HepG2 (cell line): ENCODE measurements around the gene RPL21. TPM values are rescaled to one million over a fixed set of nuclear protein-coding genes. Genes with fewer than 3 reads are reported as not detected.

Experiments used
- ATAC-seq: fragments of 200-7000 bp; cut with Tn5 transposase; 3 replicates; pipeline ENCODE4 v1.9.1; 2020; ENCODE audit warnings: mild to moderate bottlenecking, moderate library complexity
- BruUV-seq: library from RNA; stranded (reverse); fragments of 400-500 nt; replicated peaks from 2 replicates; lab custom pipeline; 2021; lab: Mats Ljungman, UMichigan
- CTCF ChIA-PET: fragments of 300-600 bp; formaldehyde crosslinking; extraction: SDS; loops from one replicate; lab custom pipeline; 2021; ENCODE audit warnings: low total read pairs, inconsistent platforms, low intra/inter-chr PET ratio; lab: Yijun Ruan, JAX
- POLR2A ChIA-PET: fragments of 350-600 bp; sonication (Branson Sonifier 250); formaldehyde crosslinking; loops from one replicate; lab custom pipeline; 2020; ENCODE audit warnings: antibody characterized with exemption, inconsistent platforms; lab: Yijun Ruan, JAX
- DNase-seq: peaks from one replicate; pipeline ENCODE4 v3.0.0-alpha.2; 2015; ENCODE audit warnings: low spot score
- FAIRE-seq: peaks from 3 replicates; lab custom pipeline; 2011; peaks lifted over from hg19 to GRCh38; lab: Jason Lieb, UNC
- H2AFZ ChIP-seq: one replicate; pipeline ENCODE4 v1.6.1; 2011; ENCODE audit warnings: low read length, inconsistent platforms
- H3K27ac ChIP-seq: fragments of 300-600 bp; 3 replicates; pipeline ENCODE4 v1.8.0; 2011; ENCODE audit warnings: mixed run types, mild to moderate bottlenecking, mixed read lengths, low read length, inconsistent platforms; ENCODE audit not compliant: insufficient read depth; ENCODE audit errors: extremely low read length
- H3K27me3 ChIP-seq, 2 experiments: fragments of 200-600 bp in 1 of 2; 2 replicates in 1 of 2; 3 replicates in 1 of 2; pipeline versions ENCODE4 v1.6.0 to v1.8.0; 2011; ENCODE audit warnings: low read length in 2 of 2, mild to moderate bottlenecking in 2 of 2, moderate library complexity in 2 of 2, inconsistent platforms in 1 of 2; ENCODE audit not compliant: insufficient read depth in 2 of 2, control insufficient read depth in 1 of 2
- H3K36me3 ChIP-seq, 2 experiments: fragments of 200-600 bp in 1 of 2; replicated peaks in 1 of 2; 2 replicates in 1 of 2; 3 replicates in 1 of 2; pipeline versions ENCODE4 v1.5.1 to v1.8.0; 2011; ENCODE audit warnings: low read length in 2 of 2, inconsistent platforms in 1 of 2; ENCODE audit not compliant: insufficient read depth in 2 of 2, control insufficient read depth in 1 of 2
- H3K4me1 ChIP-seq: 2 replicates; pipeline ENCODE4 v1.5.1; 2012; ENCODE audit warnings: low read length, inconsistent platforms; ENCODE audit not compliant: insufficient read depth
- H3K4me2 ChIP-seq: 2 replicates; pipeline ENCODE4 v1.6.0; 2011; ENCODE audit warnings: low read depth, low read length, inconsistent platforms
- H3K4me3 ChIP-seq, 3 experiments: fragments of 200-600 bp in 1 of 3; sonication (generic), shearing (Covaris generic) in 1 of 3; replicated peaks in 1 of 3; 2 replicates each; pipeline ENCODE4 v1.5.1; 2011 to 2016; ENCODE audit warnings: low read length in 3 of 3, inconsistent platforms in 2 of 3, low read depth in 2 of 3, mild to moderate bottlenecking in 2 of 3, control low read depth in 1 of 3, mixed read lengths in 1 of 3; ENCODE audit not compliant: insufficient read depth in 1 of 3
- H3K79me2 ChIP-seq: one replicate; pipeline ENCODE4 v1.6.1; 2011; ENCODE audit warnings: low read length, inconsistent platforms; ENCODE audit not compliant: insufficient read depth
- H3K9ac ChIP-seq: 2 replicates; pipeline ENCODE4 v1.6.0; 2011; ENCODE audit warnings: mild to moderate bottlenecking, low read depth, low read length, inconsistent platforms; ENCODE audit not compliant: insufficient read depth
- H3K9me3 ChIP-seq: 2 replicates; pipeline ENCODE4 v1.5.1; 2012; ENCODE audit warnings: mild to moderate bottlenecking, low read length
- H4K20me1 ChIP-seq: 2 replicates; pipeline ENCODE4 v1.6.0; 2011; ENCODE audit warnings: inconsistent platforms, mild to moderate bottlenecking, low read length, moderate library complexity; ENCODE audit not compliant: insufficient read depth
- ARNTL ChIP-seq: sonication (generic); formaldehyde crosslinking; IDR thresholded peaks from 2 replicates; pipeline ENCODE4 v1.4.0; 2020; ENCODE audit warnings: mild to moderate bottlenecking, missing genetic modification reagents
- ATF1 ChIP-seq: IDR thresholded peaks from 2 replicates; pipeline ENCODE4 v1.6.1; 2016; ENCODE audit warnings: mild to moderate bottlenecking, control low read depth
- EHMT2 ChIP-seq: fragments of 200-600 bp; sonication (generic); IDR thresholded peaks from 2 replicates; pipeline ENCODE4 v1.7.0; 2017; ENCODE audit warnings: antibody characterized with exemption, low read depth, low read length, borderline replicate concordance
- FOSL2 ChIP-seq: sonication (generic); formaldehyde crosslinking; IDR thresholded peaks from 2 replicates; pipeline ENCODE4 v1.4.0; 2020; ENCODE audit warnings: missing genetic modification reagents
- IRF9 ChIP-seq: sonication (generic); formaldehyde crosslinking; IDR thresholded peaks from 2 replicates; pipeline ENCODE4 v1.8.0; 2022; ENCODE audit warnings: missing genetic modification reagents, mild to moderate bottlenecking, borderline replicate concordance
- KMT2A ChIP-seq: sonication (generic); formaldehyde crosslinking; IDR thresholded peaks from 2 replicates; pipeline ENCODE4 v1.4.0; 2020; ENCODE audit warnings: missing genetic modification reagents
- RARA ChIP-seq: IDR thresholded peaks from 2 replicates; pipeline ENCODE4 v1.6.1; 2016; ENCODE audit warnings: missing genetic modification reagents, missing compliant biosample characterization
- ZC3H4 ChIP-seq: sonication (generic); formaldehyde crosslinking; IDR thresholded peaks from 2 replicates; pipeline ENCODE4 v1.4.0; 2020; ENCODE audit warnings: missing genetic modification reagents, borderline replicate concordance
- ZNF329 ChIP-seq: sonication (generic); formaldehyde crosslinking; IDR thresholded peaks from 2 replicates; pipeline ENCODE4 v1.9.0; 2021; ENCODE audit warnings: low read depth, mild to moderate bottlenecking, missing genetic modification reagents
- WGBS: methylation state at CpG from one replicate; pipeline ENCODE4 v1.1.6; 2017; ENCODE audit warnings: low lambda C conversion rate; 5-methylcytosine and 5-hydroxymethylcytosine counted together
- in situ Hi-C: cut with HindIII; loops from 2 replicates; pipeline ENCODE4 v1.10.0; 2017; ENCODE audit warnings: low pct_unique_long_range_greater_than_20kb; ENCODE audit not compliant: extremely low pct_ligation_motif_present
- intact Hi-C: fragments of 100-400 bp; cut with micrococcal nuclease; formaldehyde crosslinking; loops from one replicate; pipeline ENCODE4 v1.10.0; 2022; ENCODE audit not compliant: unreplicated experiment
- polyA plus RNA-seq, 8 experiments: library from polyadenylated mRNA; depleted of rRNA in 3 of 8; stranded (reverse) in 7 of 8; unstranded in 1 of 8; fragments of >200 nt; fragmentation: Illumina TruSeq in 4 of 8; extraction: Trizol in 4 of 8; gene quantifications; 2 replicates each; pipeline versions ENCODE4 v1.2.1 to v1.2.3, GENCODE V29; 2011 to 2016; ENCODE audit warnings: low read depth in 4 of 8, missing spikeins in 1 of 8, mixed read lengths in 1 of 8; ENCODE audit not compliant: insufficient read depth in 1 of 8
- total RNA-seq, 5 experiments: library from RNA; depleted of rRNA; stranded (reverse); fragments of >200 nt; fragmentation: Illumina TruSeq; extraction: Trizol; gene quantifications; 2 replicates each; pipeline ENCODE4 v1.2.3, GENCODE V29; 2016; ENCODE audit warnings: low read depth in 1 of 5

Gene RPL21
- total and polyA plus RNA-seq, 2 of the 13 experiments (the other 11 are each of a cell fraction or from before 2014, with no cell fraction given) = 1,234 to 1,261 TPM

- no peak for TF ChIP-seq IRF9 (CRISPR knock-in tag)
- TF ChIP-seq ARNTL (CRISPR knock-in tag) = no peak
- no peak for TF ChIP-seq EHMT2
- no peak for TF ChIP-seq ATF1 (CRISPR knock-in tag)
- TF ChIP-seq KMT2A (CRISPR knock-in tag) = no peak
- no peak for TF ChIP-seq ZC3H4 (CRISPR knock-in tag)
These were observed 12.8 kb downstream of the RPL21 start (continued) for GRCh38 chr13:27264181-27264580.

- CTCF ChIA-PET = no interaction called here
- Histone ChIP-seq H2AFZ (no peak overlapping the region), H3K27ac (no peak overlapping the region), H3K4me2 (no peak overlapping the region), H3K4me1 (peaks cover 18% of the 10 kb centered on the region), H3K9ac (no peak overlapping the region), H3K4me3 (no peak overlapping the region), H4K20me1 (no peaks in the 10 kb centered on the region; the same call in 1 of the 2 replicates), H3K27me3 (no peaks in the 10 kb centered on the region), H3K9me3 (no peaks in the 10 kb centered on the region), H3K36me3 (no peaks in the 10 kb centered on the region; a peak in 1 of 5 replicates), H3K79me2 (no peaks in the 10 kb centered on the region)
- in situ Hi-C loops = no loop called here
- POLR2A ChIA-PET = no interaction called here
- BruUV-seq = no TSS peak
- ATAC-seq (no peak), DNase-seq (no peak), FAIRE-seq (no peak)
- 11% methylated on average over 1 of the region's 1 CpG for WGBS
- intact Hi-C loops = no loop called here
- TF ChIP-seq FOSL2 (CRISPR knock-in tag) (peak; percentile 58), ZNF329 (CRISPR knock-in tag) (no peak), RARA (peak; percentile 72)
These were observed 13.3 kb downstream of the RPL21 start for GRCh38 chr13:27264648-27265047.
